ENCODE results near the gene ABCA7.

Gene ABCA7

DNA sequence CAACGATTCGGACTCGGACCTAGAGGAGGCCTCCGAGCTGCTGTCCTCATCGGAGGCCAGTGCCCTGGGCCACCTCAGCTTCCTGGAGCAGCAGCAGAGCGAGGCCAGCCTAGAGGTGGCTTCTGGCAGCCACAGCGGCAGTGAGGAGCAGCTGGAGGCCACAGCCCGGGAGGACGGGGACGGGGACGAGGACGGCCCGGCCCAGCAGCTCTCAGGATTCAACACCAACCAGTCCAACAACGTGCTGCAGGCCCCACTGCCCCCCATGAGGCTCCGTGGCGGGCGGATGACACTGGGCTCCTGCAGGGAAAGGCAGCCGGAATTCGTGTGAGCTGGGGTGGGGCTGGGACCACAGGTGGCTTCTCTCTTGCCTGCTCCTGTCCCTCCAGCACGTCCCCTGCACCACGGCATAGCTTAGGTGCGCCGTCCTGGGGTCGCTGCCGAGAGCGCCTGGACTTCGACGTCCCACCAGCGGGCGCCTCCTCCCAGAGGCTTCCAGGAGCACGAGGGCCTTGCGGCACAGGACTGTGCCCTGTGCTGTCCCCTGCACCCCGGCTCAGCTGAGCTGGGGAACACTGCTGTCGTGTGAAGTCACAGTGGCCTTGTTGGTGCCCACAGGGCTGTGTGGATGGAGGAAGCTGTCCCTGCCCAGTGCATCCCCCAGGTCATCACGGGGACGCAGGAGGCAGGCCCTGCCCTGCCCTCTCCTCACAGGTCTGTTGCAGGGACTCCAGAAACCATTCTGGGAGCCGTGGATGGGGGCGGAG is 46.0 kb downstream of the ABCA7 start:
- Histone ChIP-seq H3K79me2 (no peaks in the 10 kb centered on the region), H2AFZ (no peak overlapping the region), H3K9ac (no peak overlapping the region), H3K27ac (no peak overlapping the region), H3K4me1 (no peaks in the 10 kb centered on the region), H3K9me3 (ENCODE audit: control insufficient read depth, low read length) (no peaks in the 10 kb centered on the region), H3K36me3 (ENCODE audit: control insufficient read depth, insufficient read depth, low read length) (no peaks in the 10 kb centered on the region), H3K27me3 (ENCODE audit: control insufficient read depth, insufficient read depth, low read length) (no peaks in the 10 kb centered on the region), H3K4me3 (ENCODE audit: low read depth, low read length) (no peak overlapping the region), H3K4me2 (ENCODE audit: low read length) (no peak overlapping the region)
- TF ChIP-seq, protein P1, sequence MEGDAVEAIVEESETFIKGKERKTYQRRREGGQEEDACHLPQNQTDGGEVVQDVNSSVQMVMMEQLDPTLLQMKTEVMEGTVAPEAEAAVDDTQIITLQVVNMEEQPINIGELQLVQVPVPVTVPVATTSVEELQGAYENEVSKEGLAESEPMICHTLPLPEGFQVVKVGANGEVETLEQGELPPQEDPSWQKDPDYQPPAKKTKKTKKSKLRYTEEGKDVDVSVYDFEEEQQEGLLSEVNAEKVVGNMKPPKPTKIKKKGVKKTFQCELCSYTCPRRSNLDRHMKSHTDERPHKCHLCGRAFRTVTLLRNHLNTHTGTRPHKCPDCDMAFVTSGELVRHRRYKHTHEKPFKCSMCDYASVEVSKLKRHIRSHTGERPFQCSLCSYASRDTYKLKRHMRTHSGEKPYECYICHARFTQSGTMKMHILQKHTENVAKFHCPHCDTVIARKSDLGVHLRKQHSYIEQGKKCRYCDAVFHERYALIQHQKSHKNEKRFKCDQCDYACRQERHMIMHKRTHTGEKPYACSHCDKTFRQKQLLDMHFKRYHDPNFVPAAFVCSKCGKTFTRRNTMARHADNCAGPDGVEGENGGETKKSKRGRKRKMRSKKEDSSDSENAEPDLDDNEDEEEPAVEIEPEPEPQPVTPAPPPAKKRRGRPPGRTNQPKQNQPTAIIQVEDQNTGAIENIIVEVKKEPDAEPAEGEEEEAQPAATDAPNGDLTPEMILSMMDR (IDR thresholded peaks at IDR 0.05), result no peak

DNA sequence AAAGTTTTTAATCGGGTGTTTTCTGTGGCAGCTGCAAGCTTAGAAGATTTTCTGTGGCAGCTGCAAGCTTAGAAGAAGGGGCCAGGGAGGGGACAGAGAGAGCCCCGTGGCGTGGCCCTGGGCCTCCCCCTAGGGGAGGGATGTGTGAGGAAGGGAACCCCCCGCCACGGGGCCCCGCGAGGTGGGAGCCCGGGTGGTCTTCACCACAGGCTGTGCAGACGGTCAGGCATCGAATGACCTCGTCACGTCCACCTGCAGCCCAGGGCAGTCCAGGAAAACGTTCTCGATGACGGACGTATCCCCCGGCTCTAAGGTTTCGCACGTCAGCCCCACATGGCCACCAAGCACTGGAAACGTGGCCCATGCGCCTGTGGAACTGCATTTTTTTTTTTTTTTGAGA is 46.7 kb downstream of the ABCA7 start:
- Histone ChIP-seq H3K36me3 (ENCODE audit: control insufficient read depth, insufficient read depth, low read length) (no peaks in the 10 kb centered on the region), H3K4me3 (ENCODE audit: low read depth, low read length) (no peak overlapping the region), H2AFZ (no peak overlapping the region), H3K4me1 (no peaks in the 10 kb centered on the region), H3K79me2 (no peaks in the 10 kb centered on the region), H3K27me3 (ENCODE audit: control insufficient read depth, insufficient read depth, low read length) (no peaks in the 10 kb centered on the region), H3K4me2 (ENCODE audit: low read length) (no peak overlapping the region), H3K9me3 (ENCODE audit: control insufficient read depth, low read length) (no peaks in the 10 kb centered on the region), H3K9ac (no peak overlapping the region), H3K27ac (no peak overlapping the region)
- TF ChIP-seq, protein P1 (IDR thresholded peaks at IDR 0.05), result no peak

DNA sequence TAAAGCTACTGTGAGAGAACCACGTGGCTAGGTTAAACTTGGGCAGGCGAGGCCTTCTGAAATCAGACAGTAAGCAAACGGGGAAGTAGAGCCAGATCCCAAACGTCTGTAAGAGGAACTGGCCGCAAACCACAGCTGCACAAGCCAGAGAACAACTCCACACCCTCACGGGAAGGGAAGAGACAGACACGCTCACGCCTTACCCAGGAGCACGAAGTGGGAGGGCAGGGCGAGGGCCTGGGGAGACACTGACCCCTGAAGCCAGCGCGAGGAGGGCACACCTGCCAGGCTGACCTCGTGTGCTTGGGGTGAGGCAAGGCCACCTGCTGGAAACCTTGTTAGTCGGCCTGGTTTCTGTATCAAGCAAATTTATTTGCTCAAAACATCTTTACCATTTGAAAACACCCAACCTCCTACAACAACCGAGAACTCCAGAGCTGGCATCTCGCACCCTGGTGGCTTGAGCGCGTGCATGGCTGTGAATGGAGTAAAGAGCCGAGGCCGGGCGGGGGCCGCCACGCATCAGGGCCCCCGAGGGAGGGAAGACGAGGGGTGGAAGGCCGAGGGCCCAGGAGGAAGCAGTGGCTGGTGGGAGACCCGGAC is 48.0 kb downstream of the ABCA7 start:
- TF ChIP-seq, protein P1 (IDR thresholded peaks at IDR 0.05), result no peak
- Histone ChIP-seq H3K4me3 (ENCODE audit: low read depth, low read length) (no peak overlapping the region), H3K36me3 (ENCODE audit: control insufficient read depth, insufficient read depth, low read length) (no peaks in the 10 kb centered on the region), H3K9ac (no peak overlapping the region), H3K9me3 (ENCODE audit: control insufficient read depth, low read length) (no peaks in the 10 kb centered on the region), H3K4me2 (ENCODE audit: low read length) (no peak overlapping the region), H3K27me3 (ENCODE audit: control insufficient read depth, insufficient read depth, low read length) (no peaks in the 10 kb centered on the region), H3K4me1 (no peaks in the 10 kb centered on the region), H3K79me2 (peaks cover under 1% of the 10 kb centered on the region), H2AFZ (no peak overlapping the region), H3K27ac (no peak overlapping the region)

DNA sequence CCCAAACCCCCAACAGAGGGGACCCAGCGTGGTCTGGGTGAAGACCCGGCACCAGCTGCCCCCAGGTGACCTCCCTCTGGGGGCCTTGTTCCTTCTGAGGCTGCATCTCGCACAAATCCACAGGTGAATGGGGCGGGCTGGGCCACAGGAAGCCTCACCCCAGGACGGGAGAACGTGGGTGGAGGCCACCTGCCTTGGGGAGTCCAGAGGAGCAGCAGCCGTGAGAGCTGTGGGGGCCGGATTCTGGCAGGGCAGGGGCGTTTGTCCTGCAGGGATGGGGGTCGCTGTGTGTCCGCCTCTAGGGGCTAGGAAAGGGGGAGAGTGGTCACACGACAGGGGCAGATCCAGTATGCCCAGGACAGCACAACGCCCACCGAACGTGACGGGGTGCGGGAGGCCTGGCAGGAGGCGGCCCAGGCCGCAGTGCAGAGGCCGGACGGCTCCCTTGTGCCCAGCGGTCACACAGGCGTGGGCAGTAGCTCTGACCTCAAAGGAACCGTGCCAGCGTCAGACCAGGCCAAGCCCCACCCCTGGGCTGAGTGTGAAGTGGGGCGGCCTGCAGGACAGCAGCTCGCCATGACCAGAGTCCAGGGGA is 48.6 kb downstream of the ABCA7 start:
- no peak overlapping the region for H3K27ac ChIP-seq
- H3K36me3 ChIP-seq (ENCODE audit: control insufficient read depth, insufficient read depth, low read length), result no peaks in the 10 kb centered on the region
- TF ChIP-seq, protein P1 (IDR thresholded peaks at IDR 0.05), result no peak
- no peaks in the 10 kb centered on the region for H3K27me3 ChIP-seq (ENCODE audit: control insufficient read depth, insufficient read depth, low read length)
- no peak overlapping the region for H2AFZ ChIP-seq
- no peaks in the 10 kb centered on the region for H3K4me1 ChIP-seq
- peaks cover 6% of the 10 kb centered on the region for H3K79me2 ChIP-seq
- no peaks in the 10 kb centered on the region for H3K9me3 ChIP-seq (ENCODE audit: control insufficient read depth, low read length)
- no peak overlapping the region for H3K9ac ChIP-seq
- H3K4me3 ChIP-seq (ENCODE audit: low read depth, low read length), result no peak overlapping the region
- no peak overlapping the region for H3K4me2 ChIP-seq (ENCODE audit: low read length)
